GM12878 (cell line): ENCODE data around the gene DNMT1. TPM values are rescaled to one million over a fixed set of nuclear protein-coding genes. Genes with fewer than 3 reads are reported as not detected.

Experiments used
- ASH2L ChIP-seq: fragments of 300-600, 200-600 bp; sonication (generic); IDR thresholded peaks from 2 replicates; pipeline ENCODE4 v1.6.1; 2017; ENCODE audit warnings: low read depth, mild to moderate bottlenecking, borderline replicate concordance
- ATF7 ChIP-seq: fragments of 450-650 bp; IDR thresholded peaks from 2 replicates; pipeline ENCODE4 v1.6.1; 2016; ENCODE audit warnings: low read depth, mild to moderate bottlenecking
- BHLHE40 ChIP-seq, 2 experiments: fragments of 450-650 bp in 1 of 2; IDR thresholded peaks; 2 replicates each; pipeline ENCODE4 v1.6.1; 2011 to 2017; ENCODE audit warnings: low read depth in 2 of 2, borderline replicate concordance in 1 of 2, improper control_type of control experiment in 1 of 2, low read length in 1 of 2, mild to moderate bottlenecking in 1 of 2
- CHD1 ChIP-seq: IDR thresholded peaks from 2 replicates; pipeline ENCODE4 v1.6.1; 2012; ENCODE audit warnings: low read depth, low read length, improper control_type of control experiment
- CHD4 ChIP-seq: fragments of 200-600 bp; sonication (generic); IDR thresholded peaks from 2 replicates; pipeline ENCODE4 v1.6.1; 2016; ENCODE audit warnings: mild to moderate bottlenecking
- CREB1 ChIP-seq: IDR thresholded peaks from 2 replicates; pipeline ENCODE4 v1.6.1; 2012; ENCODE audit warnings: low read depth, mild to moderate bottlenecking, inconsistent platforms
- CTCF ChIP-seq, 3 experiments: IDR thresholded peaks in 2 of 3; conservative IDR thresholded peaks in 1 of 3; 2 replicates each; pipeline ENCODE4 v1.5.1; 2011; ENCODE audit warnings: low read depth in 3 of 3, low read length in 3 of 3, mild to moderate bottlenecking in 3 of 3, control low read depth in 2 of 3, moderate library complexity in 2 of 3, inconsistent platforms in 1 of 3, mixed read lengths in 1 of 3; ENCODE audit not compliant: control insufficient read depth in 2 of 3, insufficient read depth in 1 of 3; ENCODE audit errors: extremely low read depth in 1 of 3
- DPF2 ChIP-seq: fragments of 450-650 bp; IDR thresholded peaks from 2 replicates; pipeline ENCODE4 v1.6.1; 2017; ENCODE audit warnings: mild to moderate bottlenecking
- E2F4 ChIP-seq: IDR thresholded peaks from 2 replicates; pipeline ENCODE4 v1.6.1; 2012; ENCODE audit warnings: low read depth, low read length, improper control_type of control experiment
- EGR1 ChIP-seq, 2 experiments: IDR thresholded peaks; 1 replicate in 1 of 2; 2 replicates in 1 of 2; pipeline ENCODE4 v1.6.1; 2011 to 2012; ENCODE audit warnings: low read depth in 2 of 2, low read length in 2 of 2, borderline replicate concordance in 1 of 2, mild to moderate bottlenecking in 1 of 2, moderate library complexity in 1 of 2
- GABPA ChIP-seq: IDR thresholded peaks from 2 replicates; pipeline ENCODE4 v1.6.1; 2014; ENCODE audit warnings: antibody characterized with exemption, low read depth, mild to moderate bottlenecking, inconsistent platforms
- GATAD2B ChIP-seq: fragments of 450-650 bp; conservative IDR thresholded peaks from 2 replicates; pipeline ENCODE4 v1.6.1; 2017; ENCODE audit warnings: low read depth, mild to moderate bottlenecking, moderate library complexity
- HDGF ChIP-seq: fragments of 450-650 bp; IDR thresholded peaks from 2 replicates; pipeline ENCODE4 v1.6.1; 2016; ENCODE audit warnings: antibody characterized with exemption
- IKZF1 ChIP-seq: fragments of 450-650 bp; conservative IDR thresholded peaks from 2 replicates; pipeline ENCODE4 v1.6.1; 2017; ENCODE audit warnings: antibody characterized with exemption, mild to moderate bottlenecking
- MEF2B ChIP-seq: fragments of 450-650 bp; IDR thresholded peaks from 2 replicates; pipeline ENCODE4 v1.6.1; 2018; ENCODE audit warnings: mild to moderate bottlenecking, moderate library complexity; ENCODE audit not compliant: partially characterized antibody, poor library complexity, severe bottlenecking
- NR2F1 ChIP-seq: fragments of 450-650 bp; conservative IDR thresholded peaks from 2 replicates; pipeline ENCODE4 v1.6.1; 2017; ENCODE audit warnings: mild to moderate bottlenecking
- PML ChIP-seq: IDR thresholded peaks from 2 replicates; pipeline ENCODE4 v1.6.1; 2012; ENCODE audit warnings: low read length, inconsistent platforms
- POLR2A ChIP-seq: IDR thresholded peaks from 2 replicates; pipeline ENCODE4 v1.6.1; 2011; ENCODE audit warnings: low read depth, mild to moderate bottlenecking, low read length
- POU2F2 ChIP-seq: IDR thresholded peaks from 3 replicates; pipeline ENCODE4 v1.6.1; 2011; ENCODE audit warnings: low read depth, mild to moderate bottlenecking, low read length, borderline replicate concordance
- RAD51 ChIP-seq: fragments of 450-650 bp; IDR thresholded peaks from 2 replicates; pipeline ENCODE4 v1.6.1; 2016; ENCODE audit warnings: moderate library complexity, mild to moderate bottlenecking, inconsistent platforms
- RB1 ChIP-seq: fragments of 450-650 bp; formaldehyde crosslinking; IDR thresholded peaks from 2 replicates; pipeline ENCODE4 v1.6.1; 2017; ENCODE audit warnings: mild to moderate bottlenecking, borderline replicate concordance
- SIX5 ChIP-seq: IDR thresholded peaks from 2 replicates; pipeline ENCODE4 v1.6.1; 2011; ENCODE audit warnings: mild to moderate bottlenecking, low read depth, low read length, moderate library complexity; ENCODE audit not compliant: severe bottlenecking
- SP1 ChIP-seq: IDR thresholded peaks from one replicate; pipeline ENCODE4 v1.6.1; 2011; ENCODE audit warnings: low read depth, low read length
- SUZ12 ChIP-seq: fragments of 200-600 bp; sonication (generic); IDR thresholded peaks from one replicate; pipeline ENCODE4 v1.6.1; 2018; ENCODE audit warnings: antibody characterized with exemption, mild to moderate bottlenecking; ENCODE audit not compliant: unreplicated experiment
- TCF12 ChIP-seq: IDR thresholded peaks from 2 replicates; pipeline ENCODE4 v1.6.1; 2011; ENCODE audit warnings: low read depth, mild to moderate bottlenecking, low read length
- YBX1 ChIP-seq: fragments of 450-650 bp; IDR thresholded peaks from 2 replicates; pipeline ENCODE4 v1.6.1; 2016; ENCODE audit warnings: antibody characterized with exemption
- ZBTB33 ChIP-seq: fragments of 450-650 bp; IDR thresholded peaks from 2 replicates; pipeline ENCODE4 v1.6.1; 2017; ENCODE audit warnings: mild to moderate bottlenecking
- ZNF217 ChIP-seq: fragments of 450-650 bp; IDR thresholded peaks from 2 replicates; pipeline ENCODE4 v1.6.1; 2017; ENCODE audit warnings: antibody characterized with exemption, mild to moderate bottlenecking
- polyA plus RNA-seq, 11 experiments: library from polyadenylated mRNA; depleted of rRNA in 4 of 11; unstranded in 6 of 11; stranded (reverse) in 5 of 11; fragments of >200 nt; fragmentation: Nextera tagmentation in 4 of 11; fragmentation: Illumina TruSeq in 1 of 11; extraction: Ambion mirVana in 4 of 11; extraction: Trizol in 1 of 11; gene quantifications; 1 replicate in 1 of 11; 2 replicates in 10 of 11; pipeline versions ENCODE4 v1.2.1 to v1.2.3, GENCODE V29; 2011 to 2016; ENCODE audit warnings: inconsistent platforms in 2 of 11, missing spikeins in 2 of 11, low read depth in 1 of 11
- total RNA-seq, 4 experiments: library from RNA; depleted of rRNA in 3 of 4; stranded (reverse); fragments of >200 nt in 3 of 4; fragmentation: Illumina TruSeq in 1 of 4; extraction: Trizol in 1 of 4; gene quantifications; 2 replicates each; pipeline versions ENCODE4 v1.2.1 to v1.2.3, GENCODE V29; 2013 to 2021

DNMT1 gene
- total and polyA plus RNA-seq, 10 of the 15 experiments (the other 5 are each of a cell fraction or from before 2014, with no cell fraction given) = 70.0 to 290 (median 133) TPM

GRCh38 chr19:10230861-10231611, 36.3 kb upstream of the DNMT1 start, which contains the start of gene S1PR2 (continued):
- TF ChIP-seq SUZ12 (no peak), POLR2A (peak; percentile 81), ZNF217 (no peak), ASH2L (0 out of 2 replicates have a peak, but pooled peaks have one; percentile 28), GABPA (no peak), YBX1 (no peak), TCF12 (peak; percentile 81), SP1 (peak; percentile 12), RAD51 (no peak), CREB1 (peak; percentile 96), E2F4 (no peak), CHD4 (no peak), CHD1 (no peak), POU2F2 (peak; percentile 25; the same call in 1 of the 3 replicates), RB1 (peak; percentile 74; the same call in 1 of the 2 replicates), MEF2B (no peak), ATF7 (peak; percentile 91; the same call in 1 of the 2 replicates), ZBTB33 (no peak), BHLHE40 (IDR thresholded peaks at IDR 0.05; ENCODE audit: borderline replicate concordance in 1 of 2, low read depth in 2 of 2, low read length in 1 of 2) (peak in 1 of 2 experiments; percentile 82; a peak in 2 of 4 replicates), NR2F1 (peak; percentile 57), HDGF (no peak), CTCF (IDR thresholded peaks at IDR 0.05 in 2 of 3, conservative IDR thresholded peaks at IDR 0.05 in 1 of 3; ENCODE audit: control insufficient read depth in 2 of 3, extremely low read depth in 1 of 3, insufficient read depth in 1 of 3, low read depth in 3 of 3, low read length in 3 of 3) (0 out of 6 replicates have a peak, but pooled peaks of 1 of the 3 experiments have one; percentile 19), PML (0 out of 2 replicates have a peak, but pooled peaks have one; percentile 38), DPF2 (no peak; the same call in 1 of the 2 replicates), IKZF1 (peak; percentile 60), GATAD2B (peak; percentile 32), EGR1 (IDR thresholded peaks at IDR 0.05; ENCODE audit: borderline replicate concordance in 1 of 2, low read depth in 2 of 2, low read length in 2 of 2) (peak in 1 of 2 experiments; percentile 79; a peak in 2 of 3 replicates), SIX5 (no peak)
